GM21367 (cell line): ENCODE data around the gene ATP2A3.
A peak's percentile ranks its signal among the peaks of the same experiment; 100 is the strongest.

Experiments used
- ATAC-seq: cut with Tn5 transposase; IDR thresholded peaks from one replicate; pipeline ENCODE4 v1.9.1; 2021; ENCODE audit not compliant: unreplicated experiment

The ATP2A3 gene

GRCh38 chr17:3964203-3965117 lies at the start of gene ATP2A3:
ATP2A3 (minus strand) TSS chr17:3964437; CDS start chr17:3964291, 146 bp downstream.
- ATAC-seq: peak; percentile 36

GRCh38 chr17:4010754-4011153 lies 46.5 kb upstream of the ATP2A3 start:
- no peak for ATAC-seq

GRCh38 chr17:4009186-4009785 lies 45.0 kb upstream of the ATP2A3 start:
- no peak for ATAC-seq

GRCh38 chr17:4008441-4009185 lies 44.4 kb upstream of the ATP2A3 start:
- ATAC-seq: no peak

GRCh38 chr17:4008082-4008435 lies 43.8 kb upstream of the ATP2A3 start:
- no peak for ATAC-seq

GRCh38 chr17:4007346-4008081 lies 43.3 kb upstream of the ATP2A3 start:
- no peak for ATAC-seq

- ATAC-seq: no peak
These were observed 42.5 kb upstream of the ATP2A3 start for GRCh38 chr17:4006745-4007211.

GRCh38 chr17:4006165-4006589 lies 41.9 kb upstream of the ATP2A3 start:
- ATAC-seq: no peak

GRCh38 chr17:4005296-4006164 lies 41.3 kb upstream of the ATP2A3 start:
- no peak for ATAC-seq

- ATAC-seq: no peak
These were observed 40.5 kb upstream of the ATP2A3 start for GRCh38 chr17:4004517-4005295.

- no peak for ATAC-seq
These were observed 39.5 kb upstream of the ATP2A3 start for GRCh38 chr17:4003501-4004421.

GRCh38 chr17:4003131-4003500 lies 38.9 kb upstream of the ATP2A3 start:
- ATAC-seq: no peak

GRCh38 chr17:4001048-4001590 lies 36.9 kb upstream of the ATP2A3 start:
- ATAC-seq: no peak

GRCh38 chr17:3998436-3998835 lies 34.2 kb upstream of the ATP2A3 start:
- ATAC-seq: no peak

GRCh38 chr17:3995067-3995466 lies 30.8 kb upstream of the ATP2A3 start:
- ATAC-seq: no peak

GRCh38 chr17:3994221-3994576 lies 30.0 kb upstream of the ATP2A3 start:
- no peak for ATAC-seq

GRCh38 chr17:3993493-3994220 lies 29.4 kb upstream of the ATP2A3 start:
- ATAC-seq: no peak
